HL-60 (cell line): ENCODE results near the gene DAP.

Experiments used
- DNase-seq, 2 experiments: peaks; one replicate each; pipeline ENCODE4 v3.0.0-alpha.2; 2010 to 2020; ENCODE audit warnings: low read depth in 1 of 2, low spot score in 1 of 2
- H3K27ac ChIP-seq: fragments of 250-450 bp; sonication (Bioruptor Pico); replicated peaks from 2 replicates; pipeline ENCODE4 v1.5.1; 2020; ENCODE audit warnings: mild to moderate bottlenecking, moderate library complexity
- H3K27me3 ChIP-seq: fragments of 250-450 bp; sonication (Bioruptor Pico); 2 replicates; pipeline ENCODE4 v1.5.1; 2021; ENCODE audit warnings: mild to moderate bottlenecking, moderate library complexity; ENCODE audit not compliant: insufficient read depth, poor library complexity, severe bottlenecking
- H3K4me3 ChIP-seq: replicated peaks from 2 replicates; pipeline ENCODE4 v1.5.1; 2011; ENCODE audit warnings: mild to moderate bottlenecking, control low read depth, low read length; ENCODE audit not compliant: insufficient read depth
- CTCF ChIP-seq: IDR thresholded peaks from one replicate; pipeline ENCODE4 v1.5.1; 2011; ENCODE audit warnings: low read length, control low read depth, inconsistent platforms; ENCODE audit not compliant: insufficient read depth
- GABPA ChIP-seq: IDR thresholded peaks from 2 replicates; pipeline ENCODE4 v1.6.1; 2012; ENCODE audit warnings: low read depth
- POLR2AphosphoS5 ChIP-seq: IDR thresholded peaks from 2 replicates; pipeline ENCODE4 v1.6.1; 2012; ENCODE audit warnings: low read depth
- REST ChIP-seq: IDR thresholded peaks from 2 replicates; pipeline ENCODE4 v1.6.1; 2012; ENCODE audit warnings: low read depth; ENCODE audit not compliant: insufficient replicate concordance
- SPI1 ChIP-seq: IDR thresholded peaks from 2 replicates; pipeline ENCODE4 v1.6.1; 2012; ENCODE audit warnings: low read depth, mild to moderate bottlenecking, borderline replicate concordance

DAP gene

DNA sequence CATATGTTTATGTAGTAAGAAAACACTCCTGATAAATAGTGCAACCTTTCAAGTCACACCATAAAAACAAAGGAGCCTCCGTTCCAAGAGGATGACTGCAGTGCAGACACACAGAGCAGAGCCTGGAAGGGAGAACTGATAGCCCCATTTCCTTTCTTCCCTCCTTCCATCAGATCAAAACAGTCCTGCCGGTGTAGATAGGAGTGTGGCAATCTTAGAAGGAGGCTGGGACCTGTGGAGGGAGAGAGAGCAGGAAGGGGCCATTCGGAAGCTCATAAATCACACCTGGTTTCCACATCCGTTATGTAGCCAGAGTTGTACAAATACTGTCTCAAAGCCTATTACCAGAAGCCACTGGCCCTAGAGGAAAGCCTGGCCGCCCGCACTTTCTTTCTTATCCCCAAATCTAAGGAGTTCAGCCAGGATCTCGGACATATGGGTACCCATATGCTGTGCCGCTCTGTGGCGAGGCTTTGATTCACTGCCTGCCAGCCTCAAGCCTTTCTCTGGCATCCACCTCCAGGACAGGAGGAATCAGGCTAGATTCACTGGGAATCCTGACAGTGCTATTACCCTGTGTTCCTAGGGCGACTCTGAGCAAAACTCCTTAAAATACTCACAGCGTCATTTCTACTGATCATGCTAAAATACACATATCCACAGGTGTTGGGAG is 26.9 kb downstream of the DAP start:
- no peak for DNase-seq
- Histone ChIP-seq H3K27ac (no peak overlapping the region), H3K27me3 (no peaks in the 10 kb centered on the region), H3K4me3 (no peak overlapping the region)
- TF ChIP-seq GABPA (no peak), POLR2AphosphoS5 (no peak), REST (no peak), SPI1 (no peak), CTCF (no peak)

DNA sequence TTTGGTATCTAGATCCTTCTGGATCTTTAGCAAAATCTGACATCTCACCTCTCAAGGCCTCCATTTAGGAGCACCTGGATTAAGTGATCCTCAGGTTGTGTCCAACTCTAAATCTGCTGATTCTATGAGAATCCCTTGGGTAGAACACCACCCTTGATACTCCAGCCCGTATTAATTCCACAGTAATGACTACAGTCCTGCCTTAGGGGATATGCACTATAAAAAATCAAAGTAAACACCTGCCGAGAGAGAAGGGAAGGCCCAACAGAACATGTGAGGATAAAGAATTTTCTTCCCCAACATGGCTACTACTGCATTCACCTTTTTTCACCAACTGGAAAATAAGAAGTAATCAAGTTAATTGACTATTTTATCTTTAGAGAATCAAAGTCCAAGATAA is 27.6 kb downstream of the DAP start:
- DNase-seq: no peak
- Histone ChIP-seq H3K27me3 (no peaks in the 10 kb centered on the region), H3K27ac (no peak overlapping the region), H3K4me3 (no peak overlapping the region)
- TF ChIP-seq GABPA: no peak
- TF ChIP-seq SPI1: no peak
- TF ChIP-seq REST: no peak
- no peak for TF ChIP-seq POLR2AphosphoS5
- no peak for TF ChIP-seq CTCF

DNA sequence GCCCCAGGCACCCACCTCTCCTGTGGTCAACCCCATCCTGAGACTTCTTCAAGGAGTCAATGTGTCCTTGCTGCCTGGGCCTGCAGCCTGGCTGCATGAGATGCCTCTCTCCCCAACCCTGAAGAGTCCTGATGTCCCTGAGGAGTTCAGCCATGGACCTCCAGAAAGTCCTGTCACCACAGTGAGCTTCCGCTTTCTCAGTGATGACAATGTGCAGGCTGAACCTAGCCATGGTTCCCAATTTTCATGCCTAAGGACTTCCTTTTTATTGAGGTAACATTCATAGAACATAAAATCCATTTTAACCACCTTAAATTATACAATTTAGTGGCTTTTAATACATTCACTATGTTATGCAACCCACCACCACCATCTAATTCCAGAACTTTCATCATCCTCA is 29.1 kb downstream of the DAP start:
- TF ChIP-seq SPI1 (peak; percentile 64; the same call in 1 of the 2 replicates), POLR2AphosphoS5 (no peak), REST (no peak), CTCF (no peak)
- H3K27ac ChIP-seq: peak overlapping the region; percentile 13; the same call in 1 of the 2 replicates

More for the DNA sequence above, 29.1 kb downstream of the DAP start:
- peak in 1 of 2 experiments; percentile 76 for DNase-seq
- Histone ChIP-seq H3K27me3 (no peaks in the 10 kb centered on the region), H3K4me3 (no peak overlapping the region)
